DOHH2 (cell line): ENCODE data around the gene MYF6.

Experiments
- H3F3A ChIP-seq: fragments of 200-600 bp; sonication (generic), shearing (Covaris generic); 2 replicates; pipeline ENCODE4 v1.6.0; 2016; ENCODE audit warnings: antibody characterized with exemption, mild to moderate bottlenecking; ENCODE audit not compliant: control insufficient read depth, insufficient read depth
- H3K27ac ChIP-seq: fragments of 200-600 bp; sonication (generic); 2 replicates; pipeline ENCODE4 v1.5.1; 2014; ENCODE audit warnings: low read depth, mild to moderate bottlenecking, low read length, moderate library complexity
- H3K27me3 ChIP-seq: fragments of 200-600 bp; sonication (generic); 2 replicates; pipeline ENCODE4 v1.6.1; 2014; ENCODE audit warnings: mild to moderate bottlenecking, low read length, mixed read lengths; ENCODE audit not compliant: control insufficient read depth
- H3K36me3 ChIP-seq: fragments of 200-600 bp; sonication (generic); 2 replicates; pipeline ENCODE4 v1.6.1; 2014; ENCODE audit warnings: mild to moderate bottlenecking, low read length, moderate library complexity, mixed read lengths; ENCODE audit not compliant: control insufficient read depth
- H3K4me1 ChIP-seq: fragments of 200-600 bp; sonication (generic); 2 replicates; pipeline ENCODE4 v1.6.1; 2014; ENCODE audit warnings: mild to moderate bottlenecking, low read length, mixed read lengths; ENCODE audit not compliant: control insufficient read depth
- H3K4me2 ChIP-seq: fragments of 200-600 bp; sonication (generic); 2 replicates; pipeline ENCODE4 v1.6.0; 2014; ENCODE audit warnings: mild to moderate bottlenecking, low read length, moderate library complexity
- H3K4me3 ChIP-seq: fragments of 200-600 bp; sonication (generic); 2 replicates; pipeline ENCODE4 v1.5.1; 2014; ENCODE audit warnings: mild to moderate bottlenecking, low read length, mixed read lengths
- H3K79me2 ChIP-seq: fragments of 200-600 bp; sonication (generic); 2 replicates; pipeline ENCODE4 v1.6.1; 2014; ENCODE audit warnings: mild to moderate bottlenecking, low read length, mixed read lengths; ENCODE audit not compliant: control insufficient read depth
- H3K9me2 ChIP-seq: fragments of 200-600 bp; sonication (generic); replicated peaks from 2 replicates; pipeline ENCODE4 v1.6.1; 2014; ENCODE audit warnings: mild to moderate bottlenecking, low read length, mixed read lengths; ENCODE audit not compliant: control insufficient read depth
- H3K9me3 ChIP-seq: fragments of 200-600 bp; sonication (generic); 2 replicates; pipeline ENCODE4 v1.6.1; 2014; ENCODE audit warnings: antibody characterized with exemption, low read length, mixed read lengths; ENCODE audit not compliant: control insufficient read depth, insufficient read depth
- H4K20me1 ChIP-seq: fragments of 200-600 bp; sonication (generic); 2 replicates; pipeline ENCODE4 v1.6.0; 2014; ENCODE audit warnings: low read depth, mild to moderate bottlenecking, antibody characterized with exemption, low read length, moderate library complexity; ENCODE audit not compliant: control insufficient read depth, insufficient read depth
- CTCF ChIP-seq: fragments of 200-600 bp; sonication (generic); IDR thresholded peaks from one replicate; pipeline ENCODE4 v1.5.1; 2014; ENCODE audit warnings: antibody characterized with exemption, mild to moderate bottlenecking, low read depth, low read length; ENCODE audit not compliant: poor library complexity, severe bottlenecking
- EZH2phosphoT487 ChIP-seq: fragments of 200-600 bp; sonication (generic); IDR thresholded peaks from 2 replicates; pipeline ENCODE4 v1.6.1; 2017; ENCODE audit warnings: borderline replicate concordance, mild to moderate bottlenecking, antibody characterized with exemption, low read length, moderate library complexity, mixed read lengths

The MYF6 gene

GRCh38 chr12:80708975-80709328, 1.5 kb downstream of the MYF6 start:
- Histone ChIP-seq H3K4me3 (no peak overlapping the region), H3F3A (no peaks in the 10 kb centered on the region), H3K79me2 (no peaks in the 10 kb centered on the region), H3K4me1 (no peaks in the 10 kb centered on the region), H4K20me1 (no peaks in the 10 kb centered on the region), H3K36me3 (no peaks in the 10 kb centered on the region), H3K27ac (no peak overlapping the region), H3K9me3 (no peaks in the 10 kb centered on the region; the same call in 1 of the 2 replicates), H3K9me2 (no peaks in the 10 kb centered on the region), H3K27me3 (no peaks in the 10 kb centered on the region), H3K4me2 (no peak overlapping the region)
- TF ChIP-seq EZH2phosphoT487 (no peak), CTCF (no peak)

GRCh38 chr12:80709811-80710726, 2.6 kb downstream of the MYF6 start:
- H3K36me3 ChIP-seq, result no peaks in the 10 kb centered on the region
- H3K27ac ChIP-seq, result no peak overlapping the region
- no peaks in the 10 kb centered on the region; the same call in 1 of the 2 replicates for H3K9me3 ChIP-seq
- H3K4me3 ChIP-seq, result no peak overlapping the region
- no peaks in the 10 kb centered on the region for H3F3A ChIP-seq
- TF ChIP-seq EZH2phosphoT487 (no peak), CTCF (peak; percentile 71)
- no peaks in the 10 kb centered on the region for H3K27me3 ChIP-seq
- H3K9me2 ChIP-seq, result no peaks in the 10 kb centered on the region
- H3K79me2 ChIP-seq, result no peaks in the 10 kb centered on the region
- no peaks in the 10 kb centered on the region for H4K20me1 ChIP-seq
- H3K4me1 ChIP-seq, result no peaks in the 10 kb centered on the region
- no peak overlapping the region for H3K4me2 ChIP-seq

GRCh38 chr12:80710727-80711449, 3.5 kb downstream of the MYF6 start:
- Histone ChIP-seq H3K9me2 (no peaks in the 10 kb centered on the region), H3K4me2 (no peak overlapping the region), H3F3A (no peaks in the 10 kb centered on the region), H3K4me1 (no peaks in the 10 kb centered on the region), H3K27ac (no peak overlapping the region), H3K79me2 (no peaks in the 10 kb centered on the region), H3K36me3 (no peaks in the 10 kb centered on the region), H3K27me3 (no peaks in the 10 kb centered on the region), H4K20me1 (no peaks in the 10 kb centered on the region), H3K4me3 (no peak overlapping the region), H3K9me3 (no peaks in the 10 kb centered on the region; the same call in 1 of the 2 replicates)
- TF ChIP-seq CTCF (peak; percentile 4), EZH2phosphoT487 (no peak)
